Ishikawa (cell line): ENCODE results near the gene GYG2.

Experiments used
- CEBPB ChIP-seq: IDR thresholded peaks from 2 replicates; pipeline ENCODE4 v1.6.1; 2012
- CREB1 ChIP-seq: IDR thresholded peaks from 2 replicates; pipeline ENCODE4 v1.6.1; 2012; ENCODE audit warnings: low read depth
- EGR1 ChIP-seq: IDR thresholded peaks from 2 replicates; pipeline ENCODE4 v1.6.1; 2012
- EP300 ChIP-seq: IDR thresholded peaks from 2 replicates; pipeline ENCODE4 v1.6.1; 2012; ENCODE audit warnings: borderline replicate concordance
- FOXM1 ChIP-seq: IDR thresholded peaks from 2 replicates; pipeline ENCODE4 v1.6.1; 2012; ENCODE audit warnings: low read depth, borderline replicate concordance
- NFIC ChIP-seq: IDR thresholded peaks from 2 replicates; pipeline ENCODE4 v1.6.1; 2012
- RAD21 ChIP-seq: IDR thresholded peaks from 2 replicates; pipeline ENCODE4 v1.6.1; 2012; ENCODE audit warnings: low read depth
- TAF1 ChIP-seq: IDR thresholded peaks from 2 replicates; pipeline ENCODE4 v1.6.1; 2012; ENCODE audit warnings: low read depth, mild to moderate bottlenecking
- TCF12 ChIP-seq: IDR thresholded peaks from 2 replicates; pipeline ENCODE4 v1.6.1; 2012; ENCODE audit warnings: low read depth
- TEAD4 ChIP-seq: IDR thresholded peaks from 2 replicates; pipeline ENCODE4 v1.6.1; 2012
- YY1 ChIP-seq: IDR thresholded peaks from 2 replicates; pipeline ENCODE4 v1.6.1; 2012; ENCODE audit warnings: low read depth
- ZBTB7A ChIP-seq: IDR thresholded peaks from 2 replicates; pipeline ENCODE4 v1.6.1; 2012; ENCODE audit warnings: low read depth
- TF ChIP-seq, protein P1 (sequence below): IDR thresholded peaks from 2 replicates; pipeline ENCODE4 v1.6.1; 2012; ENCODE audit warnings: low read depth, mild to moderate bottlenecking
- TF ChIP-seq, protein P2 (sequence below): IDR thresholded peaks from 2 replicates; pipeline ENCODE4 v1.6.1; 2012
- TF ChIP-seq, protein P3 (sequence below): IDR thresholded peaks from 2 replicates; pipeline ENCODE4 v1.6.1; 2012

GYG2 gene

DNA sequence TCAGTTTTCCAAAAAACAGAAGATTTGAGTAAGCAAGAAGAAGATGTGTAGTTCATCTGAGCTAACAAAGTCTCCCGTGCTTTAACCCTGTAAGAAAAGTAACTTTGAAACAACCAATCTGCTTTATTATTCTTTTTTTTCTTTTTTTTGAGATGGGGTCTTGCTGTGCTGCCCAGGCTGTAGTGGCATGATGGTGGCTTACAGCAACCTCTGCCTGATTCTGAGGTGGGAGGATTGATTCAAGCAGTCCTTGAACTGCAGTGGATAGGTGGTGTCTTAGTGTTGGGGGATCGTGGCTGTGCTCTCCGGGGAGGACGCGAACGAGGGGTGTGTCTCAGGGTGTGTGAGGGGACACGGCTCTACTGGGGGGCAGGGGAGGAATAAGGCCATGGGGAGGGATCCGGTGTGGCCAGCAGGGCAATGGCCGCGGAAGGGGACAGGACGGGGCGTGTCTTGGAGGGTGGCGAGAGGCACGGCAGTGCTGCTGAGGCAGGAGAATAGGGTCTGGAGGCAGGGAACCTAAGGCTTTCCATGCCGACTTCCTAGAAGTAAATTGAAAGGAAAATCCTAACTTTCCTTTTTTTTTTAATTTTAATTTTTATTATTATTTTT, 98.0 kb downstream of the GYG2 start:
- TF ChIP-seq YY1 (no peak), TAF1 (no peak), NFIC (no peak), EGR1 (no peak)

DNA sequence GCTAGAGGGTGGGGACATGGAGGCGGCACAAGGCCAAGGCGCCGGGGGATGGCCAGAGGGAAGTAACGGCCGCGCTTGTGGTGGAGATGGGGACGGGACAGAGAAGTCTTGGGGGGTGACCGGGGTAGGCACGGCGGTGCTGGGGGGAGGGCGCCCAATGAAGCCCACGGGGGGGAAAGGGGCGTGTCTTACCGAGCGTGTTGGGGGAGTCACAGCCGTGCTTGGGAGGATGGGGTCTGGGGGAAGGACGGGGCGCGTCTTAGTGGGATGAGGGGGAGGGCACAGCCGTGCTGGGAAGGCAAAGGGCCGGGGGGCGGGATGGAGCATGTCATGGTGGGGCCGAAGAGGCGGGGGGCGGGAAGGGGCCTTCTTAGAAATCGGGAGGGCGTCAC, 99.5 kb downstream of the GYG2 start:
- no peak for TF ChIP-seq TEAD4
- TF ChIP-seq RAD21 = no peak
- no peak for TF ChIP-seq NFIC
- TF ChIP-seq TAF1 = no peak
- no peak for TF ChIP-seq FOXM1
- no peak for TF ChIP-seq TCF12
- no peak for TF ChIP-seq CEBPB
- TF ChIP-seq, protein P1, sequence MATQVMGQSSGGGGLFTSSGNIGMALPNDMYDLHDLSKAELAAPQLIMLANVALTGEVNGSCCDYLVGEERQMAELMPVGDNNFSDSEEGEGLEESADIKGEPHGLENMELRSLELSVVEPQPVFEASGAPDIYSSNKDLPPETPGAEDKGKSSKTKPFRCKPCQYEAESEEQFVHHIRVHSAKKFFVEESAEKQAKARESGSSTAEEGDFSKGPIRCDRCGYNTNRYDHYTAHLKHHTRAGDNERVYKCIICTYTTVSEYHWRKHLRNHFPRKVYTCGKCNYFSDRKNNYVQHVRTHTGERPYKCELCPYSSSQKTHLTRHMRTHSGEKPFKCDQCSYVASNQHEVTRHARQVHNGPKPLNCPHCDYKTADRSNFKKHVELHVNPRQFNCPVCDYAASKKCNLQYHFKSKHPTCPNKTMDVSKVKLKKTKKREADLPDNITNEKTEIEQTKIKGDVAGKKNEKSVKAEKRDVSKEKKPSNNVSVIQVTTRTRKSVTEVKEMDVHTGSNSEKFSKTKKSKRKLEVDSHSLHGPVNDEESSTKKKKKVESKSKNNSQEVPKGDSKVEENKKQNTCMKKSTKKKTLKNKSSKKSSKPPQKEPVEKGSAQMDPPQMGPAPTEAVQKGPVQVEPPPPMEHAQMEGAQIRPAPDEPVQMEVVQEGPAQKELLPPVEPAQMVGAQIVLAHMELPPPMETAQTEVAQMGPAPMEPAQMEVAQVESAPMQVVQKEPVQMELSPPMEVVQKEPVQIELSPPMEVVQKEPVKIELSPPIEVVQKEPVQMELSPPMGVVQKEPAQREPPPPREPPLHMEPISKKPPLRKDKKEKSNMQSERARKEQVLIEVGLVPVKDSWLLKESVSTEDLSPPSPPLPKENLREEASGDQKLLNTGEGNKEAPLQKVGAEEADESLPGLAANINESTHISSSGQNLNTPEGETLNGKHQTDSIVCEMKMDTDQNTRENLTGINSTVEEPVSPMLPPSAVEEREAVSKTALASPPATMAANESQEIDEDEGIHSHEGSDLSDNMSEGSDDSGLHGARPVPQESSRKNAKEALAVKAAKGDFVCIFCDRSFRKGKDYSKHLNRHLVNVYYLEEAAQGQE = no peak
- TF ChIP-seq, protein P2, sequence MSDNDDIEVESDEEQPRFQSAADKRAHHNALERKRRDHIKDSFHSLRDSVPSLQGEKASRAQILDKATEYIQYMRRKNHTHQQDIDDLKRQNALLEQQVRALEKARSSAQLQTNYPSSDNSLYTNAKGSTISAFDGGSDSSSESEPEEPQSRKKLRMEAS = no peak
- TF ChIP-seq, protein P3, sequence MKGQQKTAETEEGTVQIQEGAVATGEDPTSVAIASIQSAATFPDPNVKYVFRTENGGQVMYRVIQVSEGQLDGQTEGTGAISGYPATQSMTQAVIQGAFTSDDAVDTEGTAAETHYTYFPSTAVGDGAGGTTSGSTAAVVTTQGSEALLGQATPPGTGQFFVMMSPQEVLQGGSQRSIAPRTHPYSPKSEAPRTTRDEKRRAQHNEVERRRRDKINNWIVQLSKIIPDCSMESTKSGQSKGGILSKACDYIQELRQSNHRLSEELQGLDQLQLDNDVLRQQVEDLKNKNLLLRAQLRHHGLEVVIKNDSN = no peak
- no peak for TF ChIP-seq YY1
- TF ChIP-seq EGR1 = no peak
- no peak for TF ChIP-seq CREB1
- no peak for TF ChIP-seq EP300
- TF ChIP-seq ZBTB7A = no peak

DNA sequence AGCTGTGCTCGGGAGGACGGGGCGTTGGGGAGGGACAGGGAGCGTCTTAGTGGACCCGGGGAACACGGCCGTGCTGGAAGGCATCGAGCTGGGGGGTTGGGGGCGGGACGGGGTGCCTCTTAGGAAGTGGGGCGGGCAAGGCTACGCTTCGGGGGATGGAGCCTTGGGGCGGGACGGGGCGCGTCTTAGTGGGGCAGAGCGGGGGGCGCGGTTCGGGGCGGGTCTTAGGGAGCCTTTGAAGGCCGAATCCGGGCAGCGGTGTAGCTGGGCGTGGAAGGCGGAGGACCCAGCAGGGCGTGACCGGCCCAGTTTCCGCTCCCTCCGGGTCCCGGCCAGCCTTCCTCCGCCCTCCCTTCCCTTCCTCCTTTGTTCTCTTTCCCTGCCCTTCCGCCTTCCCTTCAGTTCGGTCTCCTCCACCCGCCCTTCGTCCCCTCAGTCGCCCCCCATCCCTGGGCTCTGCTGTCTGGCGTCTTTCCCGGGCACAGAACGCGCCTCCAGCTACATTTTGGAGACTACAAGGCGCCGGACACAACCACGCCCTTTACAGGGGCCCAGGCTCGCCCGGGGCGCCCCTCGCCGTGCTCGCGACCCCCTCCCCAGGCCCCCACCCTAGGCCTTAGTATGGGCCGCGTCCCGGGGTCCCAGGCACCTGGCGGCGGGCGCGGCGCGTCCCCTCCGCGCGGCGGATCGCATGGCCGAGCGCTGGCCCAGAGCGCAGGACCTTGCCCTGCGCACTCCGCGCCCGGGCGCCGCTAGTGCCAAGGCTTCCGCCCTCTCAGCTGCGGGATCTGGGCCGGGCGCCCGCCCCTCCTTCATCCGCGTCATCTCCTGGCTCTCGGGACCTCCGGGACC, 100.1 kb downstream of the GYG2 start, which contains the start of gene ARSD:
ARSD (minus strand) TSS at position 757 of the 852 bp plus-strand sequence; CDS start at position 693, 64 bp downstream.
- TF ChIP-seq TAF1 (peak; percentile 51; the same call in 1 of the 2 replicates), CEBPB (no peak), ZBTB7A (peak; percentile 78)
- TF ChIP-seq, protein P2 = no peak

DNA sequence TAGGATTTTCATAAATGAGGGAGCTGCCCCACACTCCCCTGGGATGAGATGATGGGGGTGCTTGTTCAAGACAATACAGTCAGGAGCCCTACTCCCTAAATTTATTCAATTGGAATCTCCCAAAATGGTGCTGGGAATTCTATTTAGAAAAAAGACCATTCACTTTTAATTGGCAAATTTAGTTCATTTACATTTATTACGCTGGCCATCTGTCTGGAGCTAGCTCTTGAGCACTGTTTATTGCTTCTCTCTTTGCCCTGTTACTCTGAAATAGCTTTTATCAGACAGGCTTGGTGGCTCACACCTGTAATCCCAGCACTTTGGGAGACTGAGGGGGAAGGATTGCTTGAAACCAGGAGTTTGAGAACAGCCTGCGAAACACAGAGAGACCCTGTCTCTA, 102.4 kb downstream of the GYG2 start:
- TF ChIP-seq YY1 (no peak), TAF1 (no peak), EP300 (no peak), TEAD4 (no peak), FOXM1 (no peak), NFIC (no peak), TCF12 (no peak)
- TF ChIP-seq, protein P1 = no peak
- TF ChIP-seq, protein P2 = no peak
- TF ChIP-seq, protein P3 = no peak

DNA sequence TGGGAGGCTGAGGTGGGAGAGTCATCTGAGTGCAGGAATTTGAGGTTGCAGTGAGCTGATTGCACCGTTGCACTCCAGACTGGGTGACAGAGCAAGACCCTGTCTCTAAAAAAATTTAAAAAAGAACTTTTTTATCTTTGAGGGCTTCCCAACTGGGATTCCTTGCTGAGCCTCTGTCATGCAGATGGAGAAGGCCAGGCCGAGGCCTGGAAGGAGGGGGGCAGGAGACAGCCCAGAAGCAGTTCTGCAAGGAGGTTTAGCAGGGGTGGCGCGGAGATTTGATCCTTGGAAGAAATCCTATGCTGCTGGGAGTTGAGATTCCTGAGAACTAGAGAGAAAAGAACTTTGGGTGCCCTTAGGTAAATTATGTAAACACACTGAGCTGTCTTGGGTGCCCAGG, 102.9 kb downstream of the GYG2 start:
- TF ChIP-seq TCF12 = no peak
- no peak for TF ChIP-seq CREB1
- no peak for TF ChIP-seq ZBTB7A
- no peak for TF ChIP-seq FOXM1
- TF ChIP-seq TAF1 = no peak
- TF ChIP-seq TEAD4 = no peak
- TF ChIP-seq, protein P2 = no peak
- TF ChIP-seq EGR1 = no peak
- TF ChIP-seq, protein P1 = no peak
- no peak for TF ChIP-seq CEBPB
- TF ChIP-seq NFIC = no peak
- TF ChIP-seq RAD21 = no peak
- TF ChIP-seq YY1 = no peak
- no peak for TF ChIP-seq EP300
- TF ChIP-seq, protein P3 = no peak
